IMR-90 (cell line): ENCODE data around the gene SOS1. TPM values are rescaled to one million over a fixed set of nuclear protein-coding genes. Genes with fewer than 3 reads are reported as not detected.

ENCODE experiments used
- ATAC-seq: fragments of 200-7000 bp; cut with Tn5 transposase; 2 replicates; pipeline ENCODE4 v1.9.1; 2020; ENCODE audit warnings: low read depth, mild to moderate bottlenecking, moderate library complexity
- BruUV-seq: library from RNA; stranded (reverse); fragments of 400-500 nt; replicated peaks from 2 replicates; lab custom pipeline; 2021; lab: Mats Ljungman, UMichigan
- CTCF ChIA-PET: fragments of 300-600 bp; formaldehyde crosslinking; extraction: SDS; loops from one replicate; lab custom pipeline; 2021; ENCODE audit warnings: antibody characterized with exemption; lab: Yijun Ruan, JAX
- POLR2A ChIA-PET: fragments of 300-600 bp; sonication (Branson Sonifier 250); formaldehyde crosslinking; loops from one replicate; lab custom pipeline; 2022; ENCODE audit warnings: antibody characterized with exemption; ENCODE audit not compliant: unreplicated experiment; lab: Charles Lee
- DNase-seq: peaks from one replicate; pipeline ENCODE4 v3.0.0; 2013
- H2AFZ ChIP-seq: replicated peaks from 2 replicates; pipeline ENCODE3; 2013; ENCODE audit warnings: low read length, mild to moderate bottlenecking; ENCODE audit not compliant: poor library complexity
- H2AK5ac ChIP-seq: 2 replicates; pipeline ENCODE4 v1.6.1; 2013; ENCODE audit warnings: low read depth, low read length, inconsistent platforms
- H2AK9ac ChIP-seq: replicated peaks from 2 replicates; pipeline ENCODE3; 2013; ENCODE audit warnings: mild to moderate bottlenecking, low read depth, low read length, moderate library complexity; ENCODE audit not compliant: poor library complexity
- H2BK120ac ChIP-seq: 2 replicates; pipeline ENCODE4 v1.6.1; 2013; ENCODE audit warnings: low read depth, low read length, inconsistent platforms
- H2BK15ac ChIP-seq: 3 replicates; pipeline ENCODE4 v1.6.1; 2013; ENCODE audit warnings: low read depth, low read length, inconsistent platforms
- H2BK20ac ChIP-seq: 2 replicates; pipeline ENCODE4 v1.6.1; 2013; ENCODE audit warnings: low read depth, mild to moderate bottlenecking, inconsistent platforms, low read length, moderate library complexity
- H2BK5ac ChIP-seq: 2 replicates; pipeline ENCODE4 v1.6.1; 2013; ENCODE audit warnings: mild to moderate bottlenecking, low read depth, low read length, inconsistent platforms; ENCODE audit not compliant: poor library complexity, severe bottlenecking
- H3K14ac ChIP-seq: replicated peaks from 2 replicates; pipeline ENCODE4 v1.6.1; 2013; ENCODE audit warnings: low read depth, low read length, inconsistent platforms
- H3K18ac ChIP-seq: 2 replicates; pipeline ENCODE4 v1.6.1; 2013; ENCODE audit warnings: low read depth, low read length, control low read depth
- H3K23ac ChIP-seq: 2 replicates; pipeline ENCODE4 v1.6.1; 2013; ENCODE audit warnings: low read depth, low read length, inconsistent platforms
- H3K27ac ChIP-seq: 2 replicates; pipeline ENCODE4 v1.5.1; 2013; ENCODE audit warnings: mild to moderate bottlenecking, control low read depth, low read length; ENCODE audit not compliant: insufficient read depth
- H3K27me3 ChIP-seq: 2 replicates; pipeline ENCODE4 v1.6.1; 2013; ENCODE audit warnings: low read length; ENCODE audit not compliant: control insufficient read depth, insufficient read depth
- H3K36me3 ChIP-seq: 2 replicates; pipeline ENCODE4 v1.6.1; 2013; ENCODE audit warnings: low read length, mixed read lengths; ENCODE audit not compliant: control insufficient read depth, insufficient read depth
- H3K4ac ChIP-seq: 2 replicates; pipeline ENCODE4 v1.6.1; 2013; ENCODE audit warnings: low read depth, low read length, inconsistent platforms
- H3K4me1 ChIP-seq: 2 replicates; pipeline ENCODE4 v1.6.1; 2013; ENCODE audit warnings: low read length, mixed read lengths; ENCODE audit not compliant: control insufficient read depth, insufficient read depth
- H3K4me2 ChIP-seq: 2 replicates; pipeline ENCODE4 v1.6.1; 2013; ENCODE audit warnings: low read depth, mild to moderate bottlenecking, control low read depth, low read length, moderate library complexity
- H3K4me3 ChIP-seq: 2 replicates; pipeline ENCODE4 v1.5.1; 2013; ENCODE audit warnings: low read depth, mild to moderate bottlenecking, control low read depth, low read length, moderate library complexity; ENCODE audit not compliant: insufficient read depth
- H3K56ac ChIP-seq: 2 replicates; pipeline ENCODE4 v1.6.1; 2013; ENCODE audit warnings: low read length, inconsistent platforms; ENCODE audit not compliant: insufficient read depth; ENCODE audit errors: extremely low read depth
- H3K79me1 ChIP-seq, 2 experiments: 2 replicates each; pipeline ENCODE4 v1.6.1; 2013; ENCODE audit warnings: low read length in 2 of 2, inconsistent platforms in 1 of 2, low read depth in 1 of 2
- H3K9ac ChIP-seq: 2 replicates; pipeline ENCODE4 v1.6.1; 2013; ENCODE audit warnings: low read depth, low read length, control low read depth
- H3K9me1 ChIP-seq: 2 replicates; pipeline ENCODE4 v1.6.1; 2013; ENCODE audit warnings: low read length, inconsistent platforms; ENCODE audit not compliant: insufficient read depth
- H3K9me3 ChIP-seq: 2 replicates; pipeline ENCODE4 v1.6.1; 2013; ENCODE audit warnings: low read length; ENCODE audit not compliant: control insufficient read depth, insufficient read depth
- H4K20me1 ChIP-seq: 2 replicates; pipeline ENCODE4 v1.6.1; 2013; ENCODE audit warnings: low read length, inconsistent platforms; ENCODE audit not compliant: insufficient read depth
- H4K5ac ChIP-seq: 2 replicates; pipeline ENCODE4 v1.6.1; 2013; ENCODE audit warnings: mild to moderate bottlenecking, low read depth, low read length, control low read depth
- H4K8ac ChIP-seq, 2 experiments: 2 replicates each; pipeline ENCODE4 v1.6.1; 2013; ENCODE audit warnings: low read depth in 2 of 2, low read length in 2 of 2, control low read depth in 1 of 2, inconsistent platforms in 1 of 2
- H4K91ac ChIP-seq: 2 replicates; pipeline ENCODE4 v1.6.1; 2013; ENCODE audit warnings: low read depth, low read length, inconsistent platforms; ENCODE audit not compliant: insufficient read depth
- CEBPB ChIP-seq: IDR thresholded peaks from 2 replicates; pipeline ENCODE4 v1.6.1; 2012; ENCODE audit warnings: low read depth, low read length, improper control_type of control experiment
- FOS ChIP-seq: fragments of 150-350 bp; IDR thresholded peaks from 2 replicates; pipeline ENCODE4 v1.6.1; 2016; ENCODE audit warnings: low read depth, low read length
- RFX5 ChIP-seq: IDR thresholded peaks from 2 replicates; pipeline ENCODE4 v1.8.0; 2012; ENCODE audit warnings: low read depth, mild to moderate bottlenecking, low read length, moderate library complexity
- USF2 ChIP-seq: fragments of 150-350 bp; IDR thresholded peaks from 2 replicates; pipeline ENCODE4 v1.6.1; 2017; ENCODE audit warnings: mild to moderate bottlenecking, antibody characterized with exemption, low read length, low read depth
- dilution Hi-C: fragments of 300-500 bp; cut with HindIII; formaldehyde crosslinking; loops from one replicate; pipeline ENCODE4 v1.14.3; 2018; ENCODE audit warnings: low sequenced_read_pairs; ENCODE audit not compliant: unreplicated experiment
- in situ Hi-C: fragments of 300-500 bp; cut with MboI; formaldehyde crosslinking; loops from 3 replicates; pipeline ENCODE4 v1.14.3; 2019; ENCODE audit warnings: low sequenced_read_pairs, inconsistent platforms, mixed read lengths
- intact Hi-C: fragments of 100-400 bp; cut with micrococcal nuclease; formaldehyde crosslinking; loops from 2 replicates; pipeline ENCODE4 v1.10.0; 2022
- polyA plus RNA-seq, 3 experiments: library from polyadenylated mRNA; depleted of rRNA; stranded (reverse); fragments of >200 nt; gene quantifications; 2 replicates each; pipeline ENCODE4 v1.2.3, GENCODE V29; 2012; ENCODE audit warnings: low replicate concordance in 1 of 3
- total RNA-seq: library from RNA; depleted of rRNA; stranded (reverse); fragments of >200 nt; gene quantifications from 2 replicates; pipeline ENCODE4 v1.2.3, GENCODE V29; 2012

The SOS1 gene
- total and polyA plus RNA-seq, 2 of the 4 experiments (the other 2 are of a cell fraction) = 8.2 to 11.2 TPM

GRCh38 chr2:39033980-39034379 lies 86.9 kb downstream of the SOS1 start:
- H4K91ac ChIP-seq = no peak overlapping the region
- intact Hi-C loops = no loop called here
- H3K4me1 ChIP-seq = peaks cover 6% of the 10 kb centered on the region
- H2BK15ac ChIP-seq = no peak overlapping the region
- no peak overlapping the region for H2AK9ac ChIP-seq
- no peak overlapping the region for H3K4ac ChIP-seq
- no peaks in the 10 kb centered on the region for H3K27me3 ChIP-seq
- dilution Hi-C loops = no loop called here
- H3K23ac ChIP-seq = no peak overlapping the region
- no peak overlapping the region for H4K5ac ChIP-seq
- H3K27ac ChIP-seq = no peak overlapping the region
- ChIA-PET POLR2A (no interaction called here), CTCF (interaction anchor here (0.6 to 0.8 kb wide), 2 partner anchors 20 to 193 kb away, joined by 3 to 4 read pairs; no protein-coding TSS in a partner anchor)
- TF ChIP-seq USF2 (no peak), RFX5 (peak; percentile 24; the same call in 1 of the 2 replicates), CEBPB (peak; percentile 81), FOS (0 out of 2 replicates have a peak, but pooled peaks have one; percentile 13)
- peaks cover 12% of the 10 kb centered on the region for H3K36me3 ChIP-seq
- DNase-seq = peak; percentile 85
- H2AFZ ChIP-seq = no peak overlapping the region
- H3K56ac ChIP-seq = no peak overlapping the region
- no peak overlapping the region for H2BK120ac ChIP-seq
- H2BK5ac ChIP-seq = peak overlapping the region; percentile 88
- in situ Hi-C loops = no loop called here
- H3K9me3 ChIP-seq = no peaks in the 10 kb centered on the region
- no peak overlapping the region for H2AK5ac ChIP-seq
- peaks cover 8 to 14% of the 10 kb centered on the region in 2 experiments; a peak in 3 of 4 replicates for H3K79me1 ChIP-seq
- H4K20me1 ChIP-seq = no peaks in the 10 kb centered on the region
- peaks cover 7% of the 10 kb centered on the region for H3K9me1 ChIP-seq
- H2BK20ac ChIP-seq = no peak overlapping the region
- H3K9ac ChIP-seq = no peak overlapping the region
- no peak overlapping the region for H3K4me3 ChIP-seq
- no peak overlapping the region for H3K18ac ChIP-seq
- ATAC-seq = peak; percentile 85
- no peak overlapping the region for H3K4me2 ChIP-seq
- no peak overlapping the region for H3K14ac ChIP-seq
- no peak overlapping the region; a peak in 1 of 4 replicates for H4K8ac ChIP-seq
- BruUV-seq = no TSS peak
